BJ (cell line): Measurements from ENCODE around the gene DNAJC25. TPM values are rescaled to one million over a fixed set of nuclear protein-coding genes. Genes with fewer than 3 reads are reported as not detected.

ENCODE experiments used
- CTCF ChIA-PET: fragments of 350-600 bp; formaldehyde crosslinking; extraction: SDS; loops from one replicate; lab custom pipeline; 2021; ENCODE audit warnings: antibody characterized with exemption, inconsistent platforms; lab: Yijun Ruan, JAX
- POLR2A ChIA-PET: fragments of 300-600 bp; sonication (Branson Sonifier 250); formaldehyde crosslinking; extraction: SDS; loops from one replicate; lab custom pipeline; 2021; ENCODE audit warnings: antibody characterized with exemption; lab: Charles Lee
- DNase-seq: peaks from one replicate; pipeline ENCODE4 v3.0.0-alpha.2; 2011; ENCODE audit warnings: low read depth
- H3K27me3 ChIP-seq: 2 replicates; pipeline ENCODE4 v1.6.0; 2011; ENCODE audit warnings: low read length; ENCODE audit not compliant: control insufficient read depth, insufficient read depth
- H3K36me3 ChIP-seq: 2 replicates; pipeline ENCODE4 v1.5.1; 2011; ENCODE audit warnings: low read length; ENCODE audit not compliant: control insufficient read depth, insufficient read depth
- H3K4me3 ChIP-seq: 2 replicates; pipeline ENCODE4 v1.5.1; 2011; ENCODE audit warnings: low read depth, mild to moderate bottlenecking, control low read depth, low read length
- polyA plus RNA-seq: library from polyadenylated mRNA; depleted of rRNA; stranded (reverse); fragments of >200 nt; gene quantifications from 2 replicates; pipeline ENCODE4 v1.2.3, GENCODE V29; 2011
- TF ChIP-seq, protein P1 (sequence below): IDR thresholded peaks from 2 replicates; pipeline ENCODE4 v1.5.1; 2011; ENCODE audit warnings: low read depth, mild to moderate bottlenecking, control low read depth, inconsistent platforms, low read length, moderate library complexity; ENCODE audit not compliant: insufficient read depth

Gene DNAJC25
- polyA plus RNA-seq, 1 experiment, result 4.9 TPM

DNA sequence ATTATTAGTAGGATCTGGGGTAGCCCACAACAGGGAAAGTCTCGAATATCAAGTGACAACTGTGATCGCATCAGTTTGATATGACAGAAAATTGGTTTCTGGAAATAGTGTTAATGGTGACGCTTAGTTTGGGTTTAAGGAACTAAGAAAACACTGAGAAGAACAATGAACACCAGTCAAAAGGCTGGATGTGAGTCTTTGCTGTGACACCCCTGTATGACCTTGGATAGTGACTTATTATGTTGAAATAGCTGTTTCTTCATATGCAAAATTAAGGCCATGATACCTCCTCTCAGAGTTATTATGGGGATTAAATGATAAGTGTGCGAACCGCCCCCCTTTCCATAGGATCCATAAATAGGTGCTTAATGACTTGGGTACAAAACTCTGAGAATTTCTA is 926 bp downstream of the DNAJC25 start:
- DNase-seq, result no peak
- POLR2A ChIA-PET, result no interaction called here

GRCh38 chr9:111632695-111633388 is 1.7 kb downstream of the DNAJC25 start:
- ChIA-PET CTCF (interaction anchor here (1.2 kb wide), 1 partner anchor 17 kb away, joined by 6 read pairs; no protein-coding TSS in a partner anchor), POLR2A (interaction anchor here (0.7 kb wide), 1 partner anchor 30 kb away, joined by 3 read pairs; no protein-coding TSS in a partner anchor)

More for the DNA sequence above, 926 bp downstream of the DNAJC25 start:
- no peaks in the 10 kb centered on the region for H3K27me3 ChIP-seq
- H3K4me3 ChIP-seq, result peak overlapping the region; percentile 86
- TF ChIP-seq, protein P1, sequence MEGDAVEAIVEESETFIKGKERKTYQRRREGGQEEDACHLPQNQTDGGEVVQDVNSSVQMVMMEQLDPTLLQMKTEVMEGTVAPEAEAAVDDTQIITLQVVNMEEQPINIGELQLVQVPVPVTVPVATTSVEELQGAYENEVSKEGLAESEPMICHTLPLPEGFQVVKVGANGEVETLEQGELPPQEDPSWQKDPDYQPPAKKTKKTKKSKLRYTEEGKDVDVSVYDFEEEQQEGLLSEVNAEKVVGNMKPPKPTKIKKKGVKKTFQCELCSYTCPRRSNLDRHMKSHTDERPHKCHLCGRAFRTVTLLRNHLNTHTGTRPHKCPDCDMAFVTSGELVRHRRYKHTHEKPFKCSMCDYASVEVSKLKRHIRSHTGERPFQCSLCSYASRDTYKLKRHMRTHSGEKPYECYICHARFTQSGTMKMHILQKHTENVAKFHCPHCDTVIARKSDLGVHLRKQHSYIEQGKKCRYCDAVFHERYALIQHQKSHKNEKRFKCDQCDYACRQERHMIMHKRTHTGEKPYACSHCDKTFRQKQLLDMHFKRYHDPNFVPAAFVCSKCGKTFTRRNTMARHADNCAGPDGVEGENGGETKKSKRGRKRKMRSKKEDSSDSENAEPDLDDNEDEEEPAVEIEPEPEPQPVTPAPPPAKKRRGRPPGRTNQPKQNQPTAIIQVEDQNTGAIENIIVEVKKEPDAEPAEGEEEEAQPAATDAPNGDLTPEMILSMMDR, result no peak
- H3K36me3 ChIP-seq, result no peaks in the 10 kb centered on the region
- CTCF ChIA-PET, result interaction anchor here (2.7 kb wide), 1 partner anchor 11 kb away, joined by 6 read pairs; no protein-coding TSS in a partner anchor

GRCh38 chr9:111633389-111633736 is 2.2 kb downstream of the DNAJC25 start:
- DNase-seq, result no peak
- ChIA-PET POLR2A (interaction anchor here (0.7 kb wide), 1 partner anchor 30 kb away, joined by 3 read pairs; no protein-coding TSS in a partner anchor), CTCF (interaction anchor here (1.2 kb wide), 1 partner anchor 16 kb away, joined by 6 read pairs; no protein-coding TSS in a partner anchor)
- TF ChIP-seq, protein P1, result no peak
- no peak overlapping the region; the same call in 1 of the 2 replicates for H3K4me3 ChIP-seq
- no peaks in the 10 kb centered on the region for H3K27me3 ChIP-seq
- H3K36me3 ChIP-seq, result no peaks in the 10 kb centered on the region

More at GRCh38 chr9:111632695-111633388, 1.7 kb downstream of the DNAJC25 start:
- Histone ChIP-seq H3K27me3 (no peaks in the 10 kb centered on the region), H3K36me3 (no peaks in the 10 kb centered on the region), H3K4me3 (peak overlapping the region; percentile 86)
- DNase-seq, result no peak
- TF ChIP-seq, protein P1, result no peak

DNA sequence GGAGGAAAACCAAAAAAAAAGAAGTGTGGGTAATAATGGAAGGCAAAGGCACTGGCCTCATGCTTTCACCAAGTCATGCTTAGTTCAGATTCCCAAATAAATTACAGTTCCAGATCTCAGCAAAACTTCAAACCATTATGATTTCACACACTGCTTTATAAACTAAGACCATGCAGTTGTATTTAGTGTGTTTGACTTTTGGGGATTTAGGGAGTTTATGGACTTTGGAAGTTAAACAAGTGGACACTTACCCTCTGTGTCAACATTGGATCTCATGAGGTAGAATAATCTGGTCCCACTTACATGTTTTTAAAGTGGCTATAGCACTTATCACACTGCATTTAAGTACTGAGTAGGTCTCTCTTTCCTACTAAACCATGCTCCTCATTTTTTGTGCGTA is 3.7 kb downstream of the DNAJC25 start:
- POLR2A ChIA-PET, result no interaction called here
- CTCF ChIA-PET, result no interaction called here
- TF ChIP-seq, protein P1, result no peak

GRCh38 chr9:111637421-111637950 is 6.4 kb downstream of the DNAJC25 start:
- TF ChIP-seq, protein P1, result no peak
- no peak for DNase-seq
- no peaks in the 10 kb centered on the region for H3K36me3 ChIP-seq
- CTCF ChIA-PET, result no interaction called here
- POLR2A ChIA-PET, result no interaction called here
- no peaks in the 10 kb centered on the region for H3K27me3 ChIP-seq
- no peak overlapping the region for H3K4me3 ChIP-seq

More for the DNA sequence above, 3.7 kb downstream of the DNAJC25 start:
- Histone ChIP-seq H3K27me3 (no peaks in the 10 kb centered on the region), H3K4me3 (no peak overlapping the region), H3K36me3 (no peaks in the 10 kb centered on the region)
- no peak for DNase-seq
